HL-60 (cell line): ENCODE measurements around the gene DIP2C.

Experiments used
- GABPA ChIP-seq: IDR thresholded peaks from 2 replicates; pipeline ENCODE4 v1.6.1; 2012; ENCODE audit warnings: low read depth
- POLR2AphosphoS5 ChIP-seq: IDR thresholded peaks from 2 replicates; pipeline ENCODE4 v1.6.1; 2012; ENCODE audit warnings: low read depth
- REST ChIP-seq: IDR thresholded peaks from 2 replicates; pipeline ENCODE4 v1.6.1; 2012; ENCODE audit warnings: low read depth; ENCODE audit not compliant: insufficient replicate concordance
- SPI1 ChIP-seq: IDR thresholded peaks from 2 replicates; pipeline ENCODE4 v1.6.1; 2012; ENCODE audit warnings: low read depth, mild to moderate bottlenecking, borderline replicate concordance
- TF ChIP-seq, protein P1 (sequence below): IDR thresholded peaks from one replicate; pipeline ENCODE4 v1.5.1; 2011; ENCODE audit warnings: low read length, control low read depth, inconsistent platforms; ENCODE audit not compliant: insufficient read depth

GRCh38 chr10:707456-707855 is 18.0 kb upstream of the DIP2C start:
- TF ChIP-seq, protein P1, sequence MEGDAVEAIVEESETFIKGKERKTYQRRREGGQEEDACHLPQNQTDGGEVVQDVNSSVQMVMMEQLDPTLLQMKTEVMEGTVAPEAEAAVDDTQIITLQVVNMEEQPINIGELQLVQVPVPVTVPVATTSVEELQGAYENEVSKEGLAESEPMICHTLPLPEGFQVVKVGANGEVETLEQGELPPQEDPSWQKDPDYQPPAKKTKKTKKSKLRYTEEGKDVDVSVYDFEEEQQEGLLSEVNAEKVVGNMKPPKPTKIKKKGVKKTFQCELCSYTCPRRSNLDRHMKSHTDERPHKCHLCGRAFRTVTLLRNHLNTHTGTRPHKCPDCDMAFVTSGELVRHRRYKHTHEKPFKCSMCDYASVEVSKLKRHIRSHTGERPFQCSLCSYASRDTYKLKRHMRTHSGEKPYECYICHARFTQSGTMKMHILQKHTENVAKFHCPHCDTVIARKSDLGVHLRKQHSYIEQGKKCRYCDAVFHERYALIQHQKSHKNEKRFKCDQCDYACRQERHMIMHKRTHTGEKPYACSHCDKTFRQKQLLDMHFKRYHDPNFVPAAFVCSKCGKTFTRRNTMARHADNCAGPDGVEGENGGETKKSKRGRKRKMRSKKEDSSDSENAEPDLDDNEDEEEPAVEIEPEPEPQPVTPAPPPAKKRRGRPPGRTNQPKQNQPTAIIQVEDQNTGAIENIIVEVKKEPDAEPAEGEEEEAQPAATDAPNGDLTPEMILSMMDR, result no peak
- TF ChIP-seq REST (no peak), POLR2AphosphoS5 (no peak), SPI1 (no peak), GABPA (no peak)
